KG1 (cell line): ENCODE measurements around the gene PPARD.
"Not testable (repeated sequence)": the region's sequence is repeated elsewhere in the genome, so short reads cannot be mapped to it uniquely, and the experiment has no call there.

Experiments used
- DNase-seq: peaks from one replicate; lab custom pipeline; 2025; lab: John Stamatoyannopoulos, UW

The PPARD gene

GRCh38 chr6:35381132-35381531 lies 38.8 kb downstream of the PPARD start:
- DNase-seq = no peak

DNA sequence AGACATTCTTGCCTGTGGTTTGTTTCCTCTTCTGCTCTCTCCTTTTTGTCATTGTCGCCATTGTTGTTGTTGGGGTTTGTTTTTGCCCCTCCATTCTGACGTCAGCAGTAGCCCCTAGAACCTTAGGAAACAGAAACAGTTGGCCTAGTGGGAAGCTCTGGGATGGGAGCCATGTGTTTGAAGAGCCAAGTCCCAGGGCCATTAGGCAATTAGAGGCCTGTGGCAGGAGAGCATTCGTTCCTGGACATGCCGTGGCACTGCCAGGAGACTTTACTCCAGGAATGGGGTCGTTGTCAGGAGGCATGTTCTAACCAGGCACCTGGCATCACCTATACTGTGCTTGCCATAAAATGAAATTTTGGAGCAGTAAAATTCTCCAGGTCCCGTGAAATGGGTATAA lies 39.7 kb downstream of the PPARD start:
- no peak for DNase-seq

DNA sequence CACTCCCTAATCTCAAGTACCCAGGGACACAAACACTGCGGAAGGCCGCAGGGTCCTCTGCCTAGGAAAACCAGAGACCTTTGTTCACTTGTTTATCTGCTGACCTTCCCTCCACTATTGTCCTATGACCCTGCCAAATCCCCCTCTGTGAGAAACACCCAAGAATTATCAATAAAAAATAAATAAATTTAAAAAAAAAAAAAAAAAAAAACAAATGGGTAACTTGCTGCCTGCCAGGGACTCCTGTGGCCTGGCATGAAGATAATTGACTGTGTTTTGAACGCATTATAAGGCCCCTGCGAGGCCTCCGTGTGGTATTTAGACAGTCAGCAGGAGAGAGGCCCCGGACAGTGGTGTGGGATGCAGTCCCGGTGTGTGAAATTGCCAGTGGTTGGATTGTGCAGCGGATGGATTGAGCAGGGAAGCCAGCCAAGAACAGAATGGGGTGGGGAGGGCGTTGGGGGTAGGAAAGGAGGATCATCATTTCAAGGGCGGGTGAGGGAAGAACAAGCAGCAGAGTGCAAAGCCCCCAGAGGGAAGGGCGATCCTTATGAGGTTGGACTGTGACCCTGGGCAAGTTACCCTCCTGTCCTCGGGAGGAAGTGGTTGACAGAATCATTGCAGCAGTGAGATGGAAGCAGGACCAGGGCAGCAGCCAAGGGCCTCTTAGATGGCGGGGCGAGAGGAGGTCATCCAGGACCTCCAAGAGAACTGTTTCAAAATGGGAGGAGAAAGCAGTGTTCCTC lies 43.3 kb downstream of the PPARD start:
- DNase-seq = no peak

DNA sequence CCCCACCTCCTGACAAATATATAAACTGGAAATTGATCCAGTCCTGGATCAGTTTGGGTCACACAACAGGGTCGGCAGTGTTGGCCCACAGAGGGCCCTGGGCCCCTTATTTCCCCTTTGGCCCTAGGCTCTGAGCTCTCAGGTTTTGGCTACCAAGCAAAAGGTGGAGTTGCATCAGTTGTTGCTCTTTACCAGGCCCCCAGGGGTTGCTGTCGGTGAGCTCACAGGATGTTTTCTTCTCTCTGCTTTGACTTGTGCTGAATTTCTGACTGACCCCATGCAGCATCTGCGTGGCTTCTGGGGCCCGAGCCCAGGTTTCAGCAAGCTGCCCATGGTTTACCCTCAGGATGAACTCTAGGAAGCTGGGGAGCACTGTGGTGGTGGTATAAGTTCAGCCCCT lies 44.6 kb downstream of the PPARD start:
- DNase-seq = no peak

- DNase-seq = no peak
These were observed 45.7 kb downstream of the PPARD start for GRCh38 chr6:35388030-35388429.

- no peak for DNase-seq
These were observed 46.5 kb downstream of the PPARD start for GRCh38 chr6:35388772-35389352.

DNA sequence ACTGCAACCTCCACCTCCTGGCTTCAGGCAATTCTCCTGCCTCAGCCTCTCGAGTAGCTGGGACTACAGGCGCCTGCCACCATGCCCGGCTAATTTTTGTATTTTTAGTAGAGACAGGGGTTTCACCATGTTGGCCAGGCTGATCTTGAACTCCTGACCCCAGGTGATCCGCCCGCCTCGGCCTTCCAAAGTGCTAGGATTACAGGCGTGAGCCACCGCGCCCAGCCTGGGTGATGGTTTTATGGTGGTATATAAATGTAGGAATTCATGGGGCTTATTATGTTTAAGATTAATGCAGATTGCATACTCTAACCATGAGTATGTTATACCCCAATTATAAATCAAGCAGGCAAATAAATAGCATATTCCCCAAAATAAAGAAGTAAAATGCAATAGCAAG lies 47.0 kb downstream of the PPARD start:
- not testable (repeated sequence) for DNase-seq

DNA sequence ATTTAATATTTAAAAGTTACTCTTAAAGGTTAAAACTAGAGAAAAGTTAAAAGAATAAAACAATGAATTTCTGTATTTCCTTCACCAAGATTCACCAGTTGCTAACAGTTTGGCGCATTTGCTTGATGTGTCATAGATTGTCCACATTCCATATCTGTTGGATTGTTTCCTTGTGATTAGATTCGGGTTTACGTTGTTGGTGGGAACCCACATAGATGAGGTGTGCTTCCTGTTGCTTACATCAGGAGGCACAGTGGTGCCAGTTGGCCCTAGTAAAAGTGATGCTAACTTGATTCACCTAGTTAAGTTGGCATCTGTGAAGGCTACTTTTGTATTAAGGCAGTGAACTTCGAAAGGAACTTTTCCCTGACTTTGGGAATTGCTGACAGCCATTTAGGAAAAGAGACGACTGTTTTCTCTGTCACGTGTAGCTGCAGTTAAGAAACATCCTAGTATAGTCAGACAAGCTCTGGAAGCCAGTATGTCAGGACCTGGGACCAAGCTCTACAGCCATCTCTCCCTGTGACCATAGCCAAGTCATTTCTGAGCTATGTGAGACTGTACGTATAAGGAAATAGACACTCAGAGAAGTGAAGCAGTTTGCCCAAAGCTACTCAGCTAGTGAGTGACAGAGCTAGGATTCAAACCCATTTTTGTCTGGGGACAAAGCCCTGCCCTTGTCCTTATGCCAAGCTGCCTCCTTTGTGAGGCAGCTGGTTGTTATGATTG lies 49.0 kb downstream of the PPARD start:
- DNase-seq = no peak

DNA sequence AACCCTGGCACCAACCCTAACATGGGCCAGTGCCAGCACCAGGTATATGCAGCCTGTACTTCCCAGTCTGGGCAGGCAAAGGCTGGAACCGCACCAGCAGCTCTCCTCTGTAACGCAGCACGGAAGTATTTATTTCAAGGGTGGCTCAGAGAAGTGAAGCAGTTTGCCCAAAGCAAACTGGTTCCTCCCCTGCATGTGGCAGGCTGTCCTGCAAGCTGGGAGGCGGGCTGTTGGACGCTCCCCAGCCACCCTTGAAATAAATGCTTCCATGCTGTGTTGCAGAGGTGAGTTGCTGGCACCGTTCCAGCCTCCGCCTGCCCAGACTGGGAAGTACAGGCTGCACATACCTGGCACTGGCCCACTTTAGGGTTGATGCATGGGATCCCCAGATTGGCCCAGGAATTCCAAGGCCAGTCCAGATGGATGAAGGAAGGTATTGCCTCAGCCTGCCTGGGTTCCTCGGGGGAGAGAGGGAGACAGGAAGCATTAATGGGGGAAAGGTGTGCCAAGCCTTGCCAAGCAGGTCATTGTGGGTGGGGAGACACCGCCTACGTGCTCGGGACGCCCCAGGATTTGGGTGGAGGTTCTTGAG lies 49.8 kb downstream of the PPARD start:
- DNase-seq = no peak

DNA sequence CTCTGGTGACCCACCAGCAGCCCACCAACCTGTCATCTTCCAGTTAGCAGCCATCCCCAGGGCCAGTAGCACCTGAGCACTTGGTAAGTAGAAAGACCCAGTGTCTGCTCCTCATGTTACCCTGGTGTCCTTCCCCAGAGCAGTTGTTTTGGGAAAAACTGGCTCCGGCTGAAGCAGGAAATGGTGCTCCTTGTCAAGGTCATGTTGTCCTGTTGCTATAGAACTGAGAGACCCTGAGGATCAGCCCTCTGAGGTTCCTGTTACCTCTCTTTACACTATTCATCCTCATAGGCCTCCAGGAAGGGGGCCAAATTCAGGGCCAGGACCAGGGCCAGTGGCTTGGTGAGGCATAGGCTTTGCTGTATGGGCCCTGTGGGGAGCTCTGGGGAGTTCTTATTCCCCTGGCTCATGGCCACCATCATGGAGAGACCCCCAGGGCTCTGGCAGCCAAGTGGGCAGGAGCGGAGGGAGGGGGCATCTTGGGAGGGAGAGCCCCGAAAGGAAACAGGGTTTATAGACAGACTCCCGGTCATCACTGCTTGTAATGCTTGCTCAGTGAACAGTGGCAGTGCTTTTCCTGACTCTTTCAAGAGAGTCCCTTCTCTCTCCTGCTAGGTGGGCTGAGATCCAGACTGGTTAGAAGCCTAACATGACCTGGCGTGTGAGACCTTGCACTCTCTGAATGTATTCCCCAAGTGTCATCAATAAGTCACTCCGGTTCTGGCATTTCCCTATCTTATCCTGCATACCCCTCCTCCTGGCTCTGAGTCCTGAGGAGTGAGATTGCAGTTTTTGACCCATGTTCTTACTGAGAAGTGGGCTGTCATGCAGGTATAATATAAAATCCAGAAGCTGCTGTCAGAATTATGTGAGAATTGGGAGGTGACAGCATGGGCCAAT lies 50.7 kb downstream of the PPARD start:
- no peak for DNase-seq

GRCh38 chr6:35396991-35397390 lies 54.6 kb downstream of the PPARD start:
- DNase-seq = no peak

GRCh38 chr6:35397806-35398418 lies 55.6 kb downstream of the PPARD start:
- no peak for DNase-seq

DNA sequence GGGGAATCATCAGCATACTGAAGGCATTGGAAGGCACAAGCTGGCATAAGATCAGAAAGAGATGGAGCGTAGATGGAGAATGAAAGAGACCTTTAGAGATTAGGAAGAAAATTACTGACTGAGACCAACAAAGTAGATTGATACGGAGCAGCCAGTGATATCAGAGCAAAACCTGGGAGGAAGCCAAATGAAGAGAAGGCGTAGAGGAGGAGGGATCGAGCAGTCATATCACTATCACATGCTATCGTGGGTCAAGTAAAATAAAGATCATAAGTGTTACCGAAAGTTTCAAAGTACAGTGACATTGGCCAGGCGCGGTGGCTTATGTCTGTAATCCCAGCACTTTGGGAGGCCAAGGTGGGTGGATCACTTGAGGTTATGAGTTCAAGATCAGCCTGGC lies 56.2 kb downstream of the PPARD start:
- DNase-seq = no peak

DNA sequence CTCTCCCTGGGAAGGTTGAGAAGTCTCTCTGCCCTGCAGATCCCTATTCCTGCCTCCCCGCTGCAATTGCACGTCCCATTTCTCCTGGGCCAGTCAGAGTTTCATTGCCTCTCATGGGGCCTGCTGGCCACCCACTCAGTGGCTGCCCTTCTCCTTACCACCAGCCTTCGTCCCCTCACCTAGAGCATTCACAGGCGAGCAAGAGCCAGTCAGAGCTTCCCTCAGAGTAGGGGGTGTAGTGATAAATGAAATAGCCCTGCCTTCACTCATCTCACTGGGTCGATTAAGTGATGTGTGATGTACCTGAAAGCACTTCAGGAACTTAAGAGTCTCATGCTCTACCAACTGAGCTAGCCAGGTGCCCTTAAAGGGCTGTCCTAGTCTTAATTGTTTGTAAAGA lies 57.8 kb downstream of the PPARD start:
- DNase-seq = no peak

DNA sequence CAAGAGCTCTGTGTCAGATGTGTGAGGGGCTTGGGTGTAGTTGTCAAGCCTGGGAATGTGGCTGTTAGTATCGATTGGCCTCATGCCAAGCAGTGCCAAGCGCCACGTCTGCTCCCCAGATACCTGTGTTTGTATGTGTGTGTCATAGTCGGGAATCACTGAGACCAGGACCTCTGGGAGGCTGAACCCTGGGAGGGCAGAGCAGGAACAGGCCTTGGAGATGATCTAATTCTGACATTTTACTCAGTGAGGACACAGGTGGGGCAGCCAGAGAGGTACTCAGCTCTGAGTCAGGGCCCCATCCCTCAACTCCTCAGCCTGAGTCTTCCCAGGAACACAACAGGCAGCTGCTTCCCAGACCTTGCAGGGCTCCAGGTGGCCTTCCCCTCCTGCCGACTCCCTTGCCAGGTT lies 58.5 kb downstream of the PPARD start:
- no peak for DNase-seq

GRCh38 chr6:35401514-35401913 lies 59.2 kb downstream of the PPARD start:
- no peak for DNase-seq

- no peak for DNase-seq
These were observed 59.9 kb downstream of the PPARD start for GRCh38 chr6:35402136-35402855.

DNA sequence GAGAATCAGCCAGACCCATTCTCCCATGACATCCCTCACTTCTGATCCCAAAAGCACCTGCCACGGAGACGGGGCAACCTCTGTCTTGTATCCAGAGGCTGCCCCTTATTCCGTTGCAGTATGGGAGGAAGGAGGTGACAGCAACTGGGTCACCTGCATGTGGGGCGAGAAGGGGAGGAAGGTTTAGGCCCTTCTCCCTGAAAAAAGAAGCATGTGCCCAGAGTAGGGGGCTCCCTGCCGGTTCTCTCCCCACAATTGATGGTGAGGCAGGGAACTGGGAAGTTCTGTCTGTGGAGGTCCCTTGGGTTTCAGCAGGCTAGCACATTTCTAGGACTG lies 60.5 kb downstream of the PPARD start:
- no peak for DNase-seq

DNA sequence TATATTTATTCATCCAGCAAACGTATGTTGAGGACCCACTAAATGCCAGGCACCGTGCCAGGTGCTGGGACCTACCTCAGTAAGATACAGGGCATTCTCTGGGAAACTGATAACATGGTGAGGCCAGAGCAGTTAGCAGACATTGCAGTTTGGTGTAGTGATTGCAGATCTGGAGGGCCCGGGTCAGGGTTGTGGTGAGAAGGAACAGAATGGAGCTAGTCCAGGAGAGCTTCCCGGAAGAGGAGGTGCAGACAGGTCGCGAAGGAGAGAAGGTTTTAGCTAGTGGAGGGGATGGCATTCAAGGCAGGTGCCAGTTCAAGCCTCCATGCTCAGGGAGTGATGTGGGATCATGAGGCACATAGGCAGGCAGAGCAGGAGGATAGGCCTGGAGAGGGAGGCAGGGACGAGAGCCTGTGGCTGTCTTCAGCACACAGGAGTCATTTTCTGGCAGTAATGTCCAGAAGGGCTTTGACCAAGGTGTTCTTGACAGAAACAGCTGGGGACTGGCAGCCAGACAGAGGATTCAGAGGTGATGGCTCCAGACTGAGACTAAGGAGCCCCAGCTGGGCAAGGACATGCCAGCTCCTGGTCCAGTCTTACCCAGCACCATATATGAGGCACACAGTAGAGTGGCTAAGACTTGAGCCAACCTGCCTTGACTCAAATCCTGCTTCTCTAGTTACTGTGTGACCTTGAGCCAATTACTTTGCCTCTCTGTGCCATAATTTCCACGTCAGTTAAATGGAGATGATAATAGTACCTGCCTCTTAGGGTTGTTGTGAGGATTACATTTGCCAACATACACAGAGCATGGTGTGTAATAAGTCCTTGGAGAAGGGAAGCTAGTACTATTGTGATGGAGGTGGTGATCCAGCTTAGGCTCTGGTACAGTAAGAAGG lies 61.4 kb downstream of the PPARD start:
- no peak for DNase-seq
